ENCODE results near the gene PSMD12.

Gene PSMD12

GRCh38 chr17:67297454-67297960, 68.9 kb downstream of the PSMD12 start:
- DNase-seq, result no peak

GRCh38 chr17:67294451-67295199, 71.8 kb downstream of the PSMD12 start:
- DNase-seq, result no peak

- peak; percentile 81 for DNase-seq
These were observed 72.8 kb downstream of the PSMD12 start for GRCh38 chr17:67293251-67294203.

GRCh38 chr17:67290711-67291291, 75.6 kb downstream of the PSMD12 start:
- no peak for DNase-seq

- no peak for DNase-seq
These were observed 76.1 kb downstream of the PSMD12 start for GRCh38 chr17:67290244-67290643.

- DNase-seq, result no peak
These were observed 77.0 kb downstream of the PSMD12 start for GRCh38 chr17:67289181-67289876.
